GM10248 (cell line): Measurements from ENCODE around the gene PHF21B.

ENCODE experiments used
- CTCF ChIA-PET: fragments of 300-600 bp; sonication (Branson Sonifier 250); formaldehyde crosslinking; extraction: SDS; loops from one replicate; lab custom pipeline; 2021; ENCODE audit warnings: antibody characterized with exemption; lab: Yijun Ruan, JAX
- POLR2A ChIA-PET: fragments of 350-650 bp; sonication (Branson Sonifier 250); formaldehyde crosslinking; extraction: SDS; loops from one replicate; lab custom pipeline; 2020; ENCODE audit warnings: antibody characterized with exemption; lab: Yijun Ruan, JAX
- DNase-seq: peaks from one replicate; pipeline ENCODE4 v3.0.0; 2012; ENCODE audit errors: extremely low spot score
- CTCF ChIP-seq: IDR thresholded peaks from 2 replicates; pipeline ENCODE4 v1.5.1; 2012; ENCODE audit warnings: mild to moderate bottlenecking, low read depth; ENCODE audit errors: extremely low read depth, missing control alignments, control extremely low read depth

PHF21B gene

DNA sequence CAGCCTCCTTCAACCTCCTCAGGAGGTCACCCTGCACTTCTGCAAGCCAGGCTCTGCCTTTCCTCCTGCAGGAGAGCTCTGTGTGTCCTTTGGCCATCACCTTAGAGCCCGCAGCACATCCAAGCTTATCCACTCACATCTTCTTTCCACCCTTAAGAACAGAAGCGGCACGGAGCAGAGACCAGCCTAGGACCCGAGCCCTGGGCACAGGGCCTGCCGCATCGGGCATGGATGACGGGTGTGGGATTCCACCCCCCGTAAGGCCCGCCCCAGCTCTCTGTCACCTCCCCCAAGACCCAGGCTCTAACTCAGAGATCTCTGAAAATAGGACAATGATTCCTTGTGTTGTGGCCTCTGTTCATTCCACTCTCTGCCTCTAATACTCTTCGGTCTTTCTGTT lies 42.1 kb upstream of the PHF21B start:
- ChIA-PET CTCF (interaction anchor here (1.3 kb wide), 1 partner anchor 9 kb away, joined by 3 read pairs; no protein-coding TSS in a partner anchor), POLR2A (no interaction called here)
- DNase-seq = no peak
- TF ChIP-seq CTCF = no peak

GRCh38 chr22:45051419-45051818 lies 41.6 kb upstream of the PHF21B start:
- ChIA-PET CTCF (no interaction called here), POLR2A (no interaction called here)
- no peak for TF ChIP-seq CTCF
- no peak for DNase-seq

GRCh38 chr22:45047260-45047659 lies 37.5 kb upstream of the PHF21B start:
- TF ChIP-seq CTCF = no peak
- CTCF ChIA-PET = no interaction called here
- no peak for DNase-seq
- POLR2A ChIA-PET = no interaction called here

- CTCF ChIA-PET = no interaction called here
- no peak for TF ChIP-seq CTCF
- POLR2A ChIA-PET = no interaction called here
- no peak for DNase-seq
These were observed 35.4 kb upstream of the PHF21B start for GRCh38 chr22:45045208-45045607.

- DNase-seq = no peak
- CTCF ChIA-PET = no interaction called here
- POLR2A ChIA-PET = no interaction called here
- TF ChIP-seq CTCF = no peak
These were observed 32.5 kb upstream of the PHF21B start for GRCh38 chr22:45042263-45042662.

GRCh38 chr22:45039133-45039532 lies 29.3 kb upstream of the PHF21B start:
- ChIA-PET POLR2A (no interaction called here), CTCF (interaction anchor here (0.9 to 1.2 kb wide), 2 partner anchors 20 to 24 kb away, joined by 3 read pairs; no protein-coding TSS in a partner anchor)

More at GRCh38 chr22:45039133-45039532, 29.3 kb upstream of the PHF21B start:
- no peak for TF ChIP-seq CTCF
- DNase-seq = no peak
